Loucy (cell line): ENCODE results near the gene KLHL2.

ENCODE experiments used
- CTCF ChIP-seq: fragments of 200-600 bp; sonication (generic); conservative IDR thresholded peaks from 2 replicates; pipeline ENCODE4 v1.5.1; 2014; ENCODE audit warnings: mild to moderate bottlenecking, antibody characterized with exemption, low read length
- EZH2phosphoT487 ChIP-seq: fragments of 200-600 bp; IDR thresholded peaks from 2 replicates; pipeline ENCODE4 v1.6.1; 2018; ENCODE audit warnings: antibody characterized with exemption, mild to moderate bottlenecking, moderate library complexity, borderline replicate concordance

- no peak for TF ChIP-seq CTCF
- no peak for TF ChIP-seq EZH2phosphoT487
Measured at GRCh38 chr4:165335163-165335703, 127.9 kb downstream of the KLHL2 start.
